Neuronal stem cell (in vitro differentiated cells): Measurements from ENCODE around the gene NUDT2.

Experiments used
- DNase-seq: peaks from one replicate; pipeline ENCODE4 v3.0.0-alpha.2; 2013; ENCODE audit warnings: low spot score
- H2AFZ ChIP-seq: one replicate; pipeline ENCODE4 v1.6.1; 2013; ENCODE audit warnings: mild to moderate bottlenecking, low read length, inconsistent platforms
- H2AK5ac ChIP-seq: 2 replicates; pipeline ENCODE4 v1.6.1; 2013; ENCODE audit warnings: low read depth, mild to moderate bottlenecking, inconsistent platforms, low read length, moderate library complexity, mixed read lengths
- H2BK120ac ChIP-seq: 2 replicates; pipeline ENCODE4 v1.6.1; 2013; ENCODE audit warnings: low read depth, mild to moderate bottlenecking, inconsistent platforms, low read length, moderate library complexity, mixed read lengths
- H2BK12ac ChIP-seq: one replicate; pipeline ENCODE4 v1.6.1; 2013; ENCODE audit warnings: low read length, inconsistent platforms
- H2BK15ac ChIP-seq: 2 replicates; pipeline ENCODE4 v1.6.1; 2013; ENCODE audit warnings: mild to moderate bottlenecking, low read length, inconsistent platforms, mixed read lengths
- H2BK5ac ChIP-seq: one replicate; pipeline ENCODE4 v1.6.1; 2013; ENCODE audit warnings: inconsistent platforms, mild to moderate bottlenecking, low read length, moderate library complexity
- H3K14ac ChIP-seq: one replicate; pipeline ENCODE4 v1.6.1; 2013; ENCODE audit warnings: low read length, inconsistent platforms
- H3K18ac ChIP-seq: 2 replicates; pipeline ENCODE4 v1.6.1; 2013; ENCODE audit warnings: low read length, inconsistent platforms
- H3K23ac ChIP-seq: 2 replicates; pipeline ENCODE4 v1.6.1; 2013; ENCODE audit warnings: low read depth, mild to moderate bottlenecking, mixed read lengths, low read length, inconsistent platforms; ENCODE audit not compliant: poor library complexity
- H3K27ac ChIP-seq: replicated peaks from 3 replicates; pipeline ENCODE4 v1.5.1; 2013; ENCODE audit warnings: low read length, inconsistent platforms
- H3K27me3 ChIP-seq, 3 experiments: 2 replicates each; pipeline ENCODE4 v1.6.1; 2013; ENCODE audit warnings: low read length in 3 of 3, mild to moderate bottlenecking in 2 of 3, inconsistent platforms in 1 of 3, low read depth in 1 of 3, mixed read lengths in 1 of 3, moderate library complexity in 1 of 3; ENCODE audit not compliant: control insufficient read depth in 3 of 3, insufficient read depth in 3 of 3
- H3K36me3 ChIP-seq, 2 donors: replicated peaks in 1 of 2; 2 replicates each; pipeline ENCODE4 v1.6.1; 2013; ENCODE audit warnings: low read length in 2 of 2; ENCODE audit not compliant: control insufficient read depth in 2 of 2, insufficient read depth in 2 of 2
- H3K4ac ChIP-seq: 2 replicates; pipeline ENCODE4 v1.6.1; 2013; ENCODE audit warnings: inconsistent platforms, mild to moderate bottlenecking, low read length, moderate library complexity
- H3K4me1 ChIP-seq, 2 donors: 1 replicate in 1 of 2; 2 replicates in 1 of 2; pipeline ENCODE4 v1.6.1; 2013; ENCODE audit warnings: low read length in 2 of 2, low read depth in 1 of 2; ENCODE audit not compliant: control insufficient read depth in 2 of 2, insufficient read depth in 1 of 2
- H3K4me2 ChIP-seq: one replicate; pipeline ENCODE4 v1.6.1; 2013; ENCODE audit warnings: mild to moderate bottlenecking, low read length, inconsistent platforms; ENCODE audit not compliant: insufficient read depth, poor library complexity, severe bottlenecking
- H3K4me3 ChIP-seq, 2 donors: 2 replicates each; pipeline ENCODE4 v1.5.1; 2013; ENCODE audit warnings: low read length in 2 of 2, mild to moderate bottlenecking in 2 of 2, inconsistent platforms in 1 of 2, moderate library complexity in 1 of 2
- H3K79me1 ChIP-seq: one replicate; pipeline ENCODE4 v1.6.1; 2013; ENCODE audit warnings: low read depth, mild to moderate bottlenecking, inconsistent platforms, low read length, moderate library complexity
- H3K9ac ChIP-seq: one replicate; pipeline ENCODE4 v1.6.1; 2013; ENCODE audit warnings: mild to moderate bottlenecking, low read depth, low read length, inconsistent platforms; ENCODE audit not compliant: poor library complexity
- H3K9me3 ChIP-seq, 2 donors: replicated peaks in 1 of 2; 2 replicates each; pipeline versions ENCODE3 to v1.6.1; 2013; ENCODE audit warnings: low read length in 2 of 2, mild to moderate bottlenecking in 2 of 2, inconsistent platforms in 1 of 2, low read depth in 1 of 2, mixed read lengths in 1 of 2, moderate library complexity in 1 of 2; ENCODE audit not compliant: control insufficient read depth in 2 of 2, insufficient read depth in 1 of 2
- H4K8ac ChIP-seq: one replicate; pipeline ENCODE4 v1.6.1; 2013; ENCODE audit warnings: low read depth, mild to moderate bottlenecking, inconsistent platforms, low read length, moderate library complexity
- H4K91ac ChIP-seq: one replicate; pipeline ENCODE4 v1.6.1; 2013; ENCODE audit warnings: low read length, low read depth, mild to moderate bottlenecking, inconsistent platforms; ENCODE audit not compliant: poor library complexity
- WGBS, 2 donors: extraction: QIAGEN DNeasy Blood & Tissue Kit; methylation state at CpG; one replicate each; pipeline ENCODE4 v1.1.7; 2013; ENCODE audit warnings: missing lambda C conversion rate in 2 of 2, mixed read lengths in 1 of 2; ENCODE audit not compliant: insufficient read length in 2 of 2, insufficient replicate concordance in 1 of 2; ENCODE audit errors: extremely low coverage in 2 of 2; 5-methylcytosine and 5-hydroxymethylcytosine counted together

The NUDT2 gene

GRCh38 chr9:34310215-34310614, 19.2 kb upstream of the NUDT2 start:
- Histone ChIP-seq H2BK15ac (no peak overlapping the region), H2BK12ac (no peak overlapping the region), H3K4me2 (no peak overlapping the region), H3K4ac (no peak overlapping the region), H2BK5ac (no peak overlapping the region), H4K91ac (no peak overlapping the region), H3K36me3 (peaks cover 2 to 29% of the 10 kb centered on the region in 2 donors), H3K9me3 (no peaks in the 10 kb centered on the region), H3K79me1 (no peaks in the 10 kb centered on the region), H3K23ac (no peak overlapping the region), H3K18ac (no peak overlapping the region), H2BK120ac (no peak overlapping the region), H4K8ac (no peak overlapping the region), H3K4me1 (no peaks in the 10 kb centered on the region), H3K4me3 (no peak overlapping the region), H3K27ac (no peak overlapping the region), H2AK5ac (no peak overlapping the region), H3K14ac (no peak overlapping the region), H2AFZ (no peak overlapping the region), H3K27me3 (no peaks in the 10 kb centered on the region), H3K9ac (no peak overlapping the region)
- DNase-seq, result no peak
- WGBS, 2 donors, result no CpG with 5 or more reads among the region's 1 CpG

- Histone ChIP-seq H2BK5ac (no peak overlapping the region), H2BK120ac (no peak overlapping the region), H3K9ac (no peak overlapping the region), H2AK5ac (no peak overlapping the region), H3K4me2 (no peak overlapping the region), H2AFZ (no peak overlapping the region), H3K9me3 (no peaks in the 10 kb centered on the region), H3K4me3 (no peak overlapping the region), H2BK12ac (no peak overlapping the region), H3K4ac (no peak overlapping the region), H3K18ac (no peak overlapping the region), H4K91ac (no peak overlapping the region), H3K27me3 (no peaks in the 10 kb centered on the region), H3K14ac (no peak overlapping the region), H3K4me1 (no peaks in the 10 kb centered on the region), H3K27ac (no peak overlapping the region), H3K23ac (no peak overlapping the region), H4K8ac (no peak overlapping the region), H2BK15ac (no peak overlapping the region), H3K79me1 (no peaks in the 10 kb centered on the region), H3K36me3 (peaks cover 2 to 18% of the 10 kb centered on the region in 2 donors)
- no CpG with 5 or more reads among the region's 6 CpGs for WGBS, 2 donors
- DNase-seq, result no peak
These were observed 17.7 kb upstream of the NUDT2 start for GRCh38 chr9:34311499-34312185.

GRCh38 chr9:34317436-34317835, 11.9 kb upstream of the NUDT2 start:
- H3K4me2 ChIP-seq, result no peak overlapping the region
- no peaks in the 10 kb centered on the region for H3K27me3 ChIP-seq
- no peak overlapping the region for H3K4ac ChIP-seq
- no peak overlapping the region for H3K9ac ChIP-seq
- H3K14ac ChIP-seq, result no peak overlapping the region
- no peak overlapping the region for H2BK120ac ChIP-seq
- no peak overlapping the region for H3K27ac ChIP-seq
- no peak overlapping the region for H2BK5ac ChIP-seq
- H4K8ac ChIP-seq, result no peak overlapping the region
- no peaks in the 10 kb centered on the region for H3K4me1 ChIP-seq
- H2BK15ac ChIP-seq, result no peak overlapping the region
- no peak overlapping the region for H3K18ac ChIP-seq
- H2AK5ac ChIP-seq, result no peak overlapping the region
- H3K36me3 ChIP-seq, result peaks cover 6 to 8% of the 10 kb centered on the region in 2 donors
- no peak overlapping the region for H2BK12ac ChIP-seq
- no peak overlapping the region for H4K91ac ChIP-seq
- H3K79me1 ChIP-seq, result peaks cover 5% of the 10 kb centered on the region
- no peak for DNase-seq
- H3K4me3 ChIP-seq, result no peak overlapping the region
- H3K9me3 ChIP-seq, result no peaks in the 10 kb centered on the region
- no CpG with 5 or more reads among the region's 2 CpGs for WGBS, 2 donors
- H3K23ac ChIP-seq, result no peak overlapping the region
- no peak overlapping the region for H2AFZ ChIP-seq

GRCh38 chr9:34318163-34318790, 11.1 kb upstream of the NUDT2 start:
- peaks cover 6 to 8% of the 10 kb centered on the region in 2 donors for H3K36me3 ChIP-seq
- no peak overlapping the region for H4K91ac ChIP-seq
- H4K8ac ChIP-seq, result peak overlapping the region; percentile 4
- no peak overlapping the region for H3K4me2 ChIP-seq
- H2BK12ac ChIP-seq, result peak overlapping the region; percentile 4
- H3K23ac ChIP-seq, result peak overlapping the region; percentile 20
- no peaks in the 10 kb centered on the region for H3K27me3 ChIP-seq
- H2BK5ac ChIP-seq, result no peak overlapping the region
- H3K9me3 ChIP-seq, result no peaks in the 10 kb centered on the region
- H3K14ac ChIP-seq, result no peak overlapping the region
- H3K79me1 ChIP-seq, result peaks cover 5% of the 10 kb centered on the region
- peak overlapping the region; percentile 44 for H3K9ac ChIP-seq
- no CpG with 5 or more reads among the region's 44 CpGs for WGBS, 2 donors
- no peak overlapping the region for H2BK15ac ChIP-seq
- no peak overlapping the region for H2BK120ac ChIP-seq
- no peaks in the 10 kb centered on the region for H3K4me1 ChIP-seq
- no peak for DNase-seq
- H3K18ac ChIP-seq, result no peak overlapping the region
- no peak overlapping the region for H2AK5ac ChIP-seq
- H3K4me3 ChIP-seq, result peak overlapping the region in 1 of 2 donors; percentile 40
- H2AFZ ChIP-seq, result no peak overlapping the region
- H3K27ac ChIP-seq, result no peak overlapping the region
- no peak overlapping the region for H3K4ac ChIP-seq
